CD4-positive, alpha-beta T cell (primary cell): ENCODE data around the gene GAL3ST3. TPM values are rescaled to one million over a fixed set of nuclear protein-coding genes. Genes with fewer than 3 reads are reported as not detected.
"Not testable (repeated sequence)": the region's sequence is repeated elsewhere in the genome, so short reads cannot be mapped to it uniquely, and the experiment has no call there.

Source experiments
- ATAC-seq: fragments of 200-7000 bp; cut with Tn5 transposase; one replicate; pipeline ENCODE4 v1.10.0; 2022; ENCODE audit warnings: mild to moderate bottlenecking; ENCODE audit not compliant: poor library complexity
- CTCF ChIA-PET: fragments of 350-600 bp; sonication (Branson Sonifier 250); formaldehyde crosslinking; loops from one replicate; lab custom pipeline; 2021; ENCODE audit warnings: antibody characterized with exemption, inconsistent platforms; lab: Charles Lee
- POLR2A ChIA-PET: fragments of 350-600 bp; sonication (Branson Sonifier 250); formaldehyde crosslinking; loops from one replicate; lab custom pipeline; 2021; ENCODE audit warnings: antibody characterized with exemption, inconsistent platforms; lab: Charles Lee
- DNase-seq, 14 experiments: peaks; one replicate each; pipeline ENCODE4 v3.0.0-alpha.2; 2013 to 2020; ENCODE audit warnings: mixed read lengths in 2 of 14
- H3K27ac ChIP-seq, 2 donors: one replicate each; pipeline versions ENCODE4 v1.5.1 to v1.7.0; 2013; ENCODE audit warnings: low read length in 2 of 2, low read depth in 1 of 2, mild to moderate bottlenecking in 1 of 2
- H3K27me3 ChIP-seq, 2 experiments: 1 replicate in 1 of 2; 2 replicates in 1 of 2; pipeline versions ENCODE4 v1.6.1 to v1.7.0; 2013; ENCODE audit warnings: low read length in 2 of 2, control low read depth in 1 of 2, mild to moderate bottlenecking in 1 of 2, moderate library complexity in 1 of 2; ENCODE audit not compliant: insufficient read depth in 2 of 2, control insufficient read depth in 1 of 2
- H3K36me3 ChIP-seq: one replicate; pipeline ENCODE4 v1.6.1; 2013; ENCODE audit warnings: low read length, control low read depth; ENCODE audit not compliant: insufficient read depth
- H3K4me1 ChIP-seq: one replicate; pipeline ENCODE4 v1.6.1; 2013; ENCODE audit warnings: low read length, control low read depth; ENCODE audit not compliant: insufficient read depth
- H3K4me3 ChIP-seq: one replicate; pipeline ENCODE4 v1.5.1; 2013; ENCODE audit warnings: mild to moderate bottlenecking, low read length, moderate library complexity
- H3K9me3 ChIP-seq, 2 experiments: 1 replicate in 1 of 2; 2 replicates in 1 of 2; pipeline versions ENCODE4 v1.6.1 to v1.7.0; 2013; ENCODE audit warnings: low read length in 2 of 2, mild to moderate bottlenecking in 2 of 2, control low read depth in 1 of 2, moderate library complexity in 1 of 2; ENCODE audit not compliant: control insufficient read depth in 1 of 2, insufficient read depth in 1 of 2
- H3K27ac Mint-ChIP-seq: one replicate; pipeline ENCODE4 v1.8.0; 2020; ENCODE audit warnings: mixed read lengths
- H3K27me3 Mint-ChIP-seq: one replicate; pipeline ENCODE4 v1.8.0; 2021; ENCODE audit warnings: mixed read lengths
- H3K36me3 Mint-ChIP-seq: one replicate; pipeline ENCODE4 v1.8.0; 2021; ENCODE audit warnings: low read depth, mixed read lengths
- H3K4me1 Mint-ChIP-seq: one replicate; pipeline ENCODE4 v1.8.0; 2021; ENCODE audit warnings: low read depth, mixed read lengths
- H3K4me3 Mint-ChIP-seq: one replicate; pipeline ENCODE4 v1.8.0; 2020; ENCODE audit warnings: mild to moderate bottlenecking, mixed read lengths
- H3K9me3 Mint-ChIP-seq: one replicate; pipeline ENCODE4 v1.8.0; 2020; ENCODE audit warnings: mixed read lengths
- intact Hi-C, 2 experiments: fragments of 100-400 bp; cut with DNase I in 1 of 2; cut with micrococcal nuclease in 1 of 2; formaldehyde crosslinking; loops; one replicate each; pipeline versions ENCODE4 v1.15.1 to v1.9.0; 2023 to 2025; cut with DNase I, micrococcal nuclease
- total RNA-seq, 174 experiments: library from RNA in 2 of 174; stranded (reverse) in 2 of 174; gene quantifications; one replicate each; pipeline ENCODE4 v1.2.3 and lab custom pipeline; 2021 to 2026
- TF ChIP-seq, protein P1 (sequence below): fragments of 200-600 bp; IDR thresholded peaks from one replicate; pipeline ENCODE4 v1.8.0; 2022; ENCODE audit warnings: antibody characterized with exemption, mild to moderate bottlenecking

The GAL3ST3 gene
- total RNA-seq, 2 experiments from 2014 or later, result not detected

DNA sequence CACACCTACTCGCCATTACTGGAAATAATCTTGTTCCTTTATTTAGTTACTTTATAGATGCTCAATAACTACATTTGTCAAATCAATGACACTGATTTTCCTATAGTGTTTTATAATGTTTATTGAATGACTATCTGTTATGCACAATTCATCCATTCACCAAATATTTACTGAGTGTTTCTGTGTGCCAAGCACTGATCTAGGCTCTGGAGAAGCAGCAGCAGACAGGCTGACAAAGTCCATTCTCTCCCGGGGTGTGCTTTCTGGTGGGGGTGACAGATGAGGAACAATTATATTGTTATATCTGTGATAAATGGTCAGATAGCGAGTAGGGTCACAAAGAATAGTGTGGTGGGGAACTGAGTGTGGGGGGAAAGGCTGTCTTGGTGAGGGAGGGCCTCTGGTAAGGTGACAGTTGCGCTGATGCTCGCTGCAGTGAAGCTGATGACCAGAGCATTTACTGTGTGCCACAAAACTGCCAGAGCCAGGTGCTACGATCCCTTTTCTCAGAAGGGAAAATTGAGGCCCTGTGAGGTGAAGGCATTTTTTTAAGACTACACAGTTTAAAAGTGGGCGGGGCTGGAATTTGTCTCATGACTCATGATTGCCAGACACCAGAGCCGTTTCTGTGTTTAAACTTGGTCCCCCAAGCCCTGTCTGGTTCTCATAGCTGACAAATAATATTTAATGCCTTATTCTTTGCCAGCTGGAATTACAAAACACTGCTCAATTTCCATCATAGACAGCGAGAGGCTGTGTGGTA, 31.3 kb upstream of the GAL3ST3 start:
- no peaks in the 10 kb centered on the region for H3K9me3 ChIP-seq
- TF ChIP-seq, protein P1, sequence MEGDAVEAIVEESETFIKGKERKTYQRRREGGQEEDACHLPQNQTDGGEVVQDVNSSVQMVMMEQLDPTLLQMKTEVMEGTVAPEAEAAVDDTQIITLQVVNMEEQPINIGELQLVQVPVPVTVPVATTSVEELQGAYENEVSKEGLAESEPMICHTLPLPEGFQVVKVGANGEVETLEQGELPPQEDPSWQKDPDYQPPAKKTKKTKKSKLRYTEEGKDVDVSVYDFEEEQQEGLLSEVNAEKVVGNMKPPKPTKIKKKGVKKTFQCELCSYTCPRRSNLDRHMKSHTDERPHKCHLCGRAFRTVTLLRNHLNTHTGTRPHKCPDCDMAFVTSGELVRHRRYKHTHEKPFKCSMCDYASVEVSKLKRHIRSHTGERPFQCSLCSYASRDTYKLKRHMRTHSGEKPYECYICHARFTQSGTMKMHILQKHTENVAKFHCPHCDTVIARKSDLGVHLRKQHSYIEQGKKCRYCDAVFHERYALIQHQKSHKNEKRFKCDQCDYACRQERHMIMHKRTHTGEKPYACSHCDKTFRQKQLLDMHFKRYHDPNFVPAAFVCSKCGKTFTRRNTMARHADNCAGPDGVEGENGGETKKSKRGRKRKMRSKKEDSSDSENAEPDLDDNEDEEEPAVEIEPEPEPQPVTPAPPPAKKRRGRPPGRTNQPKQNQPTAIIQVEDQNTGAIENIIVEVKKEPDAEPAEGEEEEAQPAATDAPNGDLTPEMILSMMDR, result no peak
- Mint-ChIP-seq H3K4me1 (peaks cover 86% of the 10 kb centered on the region), H3K4me3 (peak overlapping the region; percentile 88), H3K9me3 (no peaks in the 10 kb centered on the region), H3K27ac (peak overlapping the region; percentile 88), H3K36me3 (peaks cover 61% of the 10 kb centered on the region), H3K27me3 (no peaks in the 10 kb centered on the region)
- peak; percentile 48 for ATAC-seq
- no peaks in the 10 kb centered on the region for H3K27me3 ChIP-seq
- intact Hi-C loops, result loop anchor here in 1 of 2 experiments (5.0 kb wide), 1 partner anchor 37 kb away; no protein-coding TSS in a partner anchor
- peaks cover 27% of the 10 kb centered on the region for H3K36me3 ChIP-seq
- H3K4me1 ChIP-seq, result peaks cover 85% of the 10 kb centered on the region
- peak; percentile 42 to 89 (median 72) for DNase-seq
- CTCF ChIA-PET, result interaction anchor here (1.3 to 5.3 kb wide), 6 partner anchors 9 to 55 kb away, joined by 3 to 29 read pairs (median 6); partner anchors contain the start of gene PACS1
- H3K27ac ChIP-seq, result peak overlapping the region; percentile 80 to 94
- POLR2A ChIA-PET, result interaction anchor here (0.8 to 6.7 kb wide), 17 partner anchors 9 to 1302 kb away, joined by 3 to 141 read pairs (median 8); partner anchors contain the start of genes BANF1, CCDC85B, FAM89B and MUS81
- H3K4me3 ChIP-seq, result peak overlapping the region; percentile 35

DNA sequence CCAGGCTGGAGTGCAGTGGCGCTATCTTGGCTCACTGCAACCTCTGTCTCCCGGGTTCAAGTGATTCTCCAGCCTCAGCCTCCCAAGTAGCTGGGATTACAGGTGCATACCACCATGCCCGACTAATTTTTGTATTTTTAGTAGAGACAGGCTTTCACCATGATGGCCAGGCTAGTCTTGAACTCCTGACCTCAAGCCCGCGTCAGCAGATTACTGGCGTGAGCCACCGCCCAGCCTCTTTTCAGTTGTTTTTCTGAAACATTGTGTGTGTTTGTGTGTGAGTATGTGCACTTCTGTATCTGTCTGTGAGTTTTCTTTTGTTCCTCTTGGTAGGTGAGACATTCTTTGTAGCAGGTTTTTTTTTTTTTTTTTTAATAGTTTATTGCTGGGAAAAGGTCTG, 30.0 kb upstream of the GAL3ST3 start:
- Mint-ChIP-seq H3K4me3 (peak overlapping the region; percentile 36), H3K4me1 (peaks cover 80% of the 10 kb centered on the region), H3K27ac (peak overlapping the region; percentile 88), H3K36me3 (peaks cover 72% of the 10 kb centered on the region)
- CTCF ChIA-PET, result interaction anchor here (1.3 to 5.3 kb wide), 6 partner anchors 8 to 56 kb away, joined by 3 to 29 read pairs (median 6); partner anchors contain the start of gene PACS1
- H3K9me3 Mint-ChIP-seq, H3K27me3 ChIP-seq, H3K4me3 ChIP-seq, ATAC-seq, H3K9me3 ChIP-seq, H3K27me3 Mint-ChIP-seq, intact Hi-C loops: not testable (repeated sequence)
- DNase-seq, result peak in 5 of 14 experiments; percentile 15 to 58 (median 44)
- H3K36me3 ChIP-seq, result peaks cover 37% of the 10 kb centered on the region
- POLR2A ChIA-PET, result interaction anchor here (1.2 to 6.7 kb wide), 4 partner anchors 9 to 38 kb away, joined by 6 to 141 read pairs (median 96); partner anchors contain the start of genes PACS1 and SF3B2
- H3K4me1 ChIP-seq, result peaks cover 80% of the 10 kb centered on the region
- H3K27ac ChIP-seq, result peak overlapping the region; percentile 41 to 94

DNA sequence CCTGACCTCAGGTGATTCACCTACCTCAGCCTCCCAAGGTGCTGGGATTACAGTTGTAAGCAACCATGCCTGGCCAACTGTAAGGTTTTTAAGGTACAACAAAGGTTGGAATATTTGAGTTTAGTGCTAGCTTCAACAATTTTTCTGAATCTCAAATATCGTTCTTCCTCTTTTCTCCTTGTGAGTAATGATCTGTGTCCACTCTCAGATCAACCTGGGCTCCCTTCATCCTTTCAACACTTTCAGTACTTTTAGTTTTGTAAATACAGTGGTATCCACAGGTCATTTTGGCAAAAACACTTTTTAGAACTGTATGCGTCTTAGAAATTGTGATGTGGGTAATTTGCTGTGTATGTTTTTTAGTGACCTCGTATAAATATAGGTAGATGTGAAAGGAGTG, 29.0 kb upstream of the GAL3ST3 start:
- H3K9me3 ChIP-seq, result no peaks in the 10 kb centered on the region
- ATAC-seq (no peak), DNase-seq (no peak)
- ChIA-PET CTCF (interaction anchor here (4.3 to 5.3 kb wide), 2 partner anchors 9 to 49 kb away, joined by 16 to 29 read pairs; no protein-coding TSS in a partner anchor), POLR2A (interaction anchor here (0.7 to 1.2 kb wide), 3 partner anchors 23 to 190 kb away, joined by 3 read pairs; partner anchors contain the start of gene FIBP)
- H3K9me3 Mint-ChIP-seq, result no peaks in the 10 kb centered on the region
- peaks cover 78% of the 10 kb centered on the region for H3K4me1 ChIP-seq
- H3K4me3 ChIP-seq, result no peak overlapping the region
- H3K36me3 ChIP-seq, result peaks cover 40% of the 10 kb centered on the region
- H3K27me3 Mint-ChIP-seq, result no peaks in the 10 kb centered on the region
- peak overlapping the region; percentile 20 to 94 for H3K27ac ChIP-seq
- H3K27ac Mint-ChIP-seq, result peak overlapping the region; percentile 88
- TF ChIP-seq, protein P1, result no peak
- intact Hi-C loops, result no loop called here
- H3K36me3 Mint-ChIP-seq, result peaks cover 82% of the 10 kb centered on the region
- peaks cover 80% of the 10 kb centered on the region for H3K4me1 Mint-ChIP-seq
- no peaks in the 10 kb centered on the region for H3K27me3 ChIP-seq
- H3K4me3 Mint-ChIP-seq, result peak overlapping the region; percentile 40
